NT2/D1 (cell line): ENCODE measurements around the gene AXIN1.
A peak's percentile ranks its signal among the peaks of the same experiment; 100 is the strongest.
"Not testable (repeated sequence)": the region's sequence is repeated elsewhere in the genome, so short reads cannot be mapped to it uniquely, and the experiment has no call there.

Source experiments
- DNase-seq: peaks from one replicate; pipeline ENCODE4 v3.0.0-alpha.2; 2011; ENCODE audit warnings: low read depth, low spot score
- H3K27me3 ChIP-seq: 2 replicates; pipeline ENCODE4 v1.6.0; 2011; ENCODE audit warnings: mild to moderate bottlenecking; ENCODE audit not compliant: insufficient read length, insufficient read depth
- H3K36me3 ChIP-seq: 2 replicates; pipeline ENCODE4 v1.6.1; 2011; ENCODE audit warnings: mild to moderate bottlenecking, low read length, mixed read lengths; ENCODE audit not compliant: insufficient read depth, insufficient read length
- H3K4me1 ChIP-seq: 2 replicates; pipeline ENCODE4 v1.5.1; 2011; ENCODE audit not compliant: insufficient read depth, insufficient read length
- H3K4me3 ChIP-seq: 2 replicates; pipeline ENCODE4 v1.5.1; 2011; ENCODE audit warnings: low read depth; ENCODE audit not compliant: insufficient read length
- H3K9ac ChIP-seq: 2 replicates; pipeline ENCODE4 v1.6.0; 2011; ENCODE audit warnings: low read depth; ENCODE audit not compliant: insufficient read length
- H3K9me3 ChIP-seq: 2 replicates; pipeline ENCODE4 v1.5.1; 2011; ENCODE audit warnings: mild to moderate bottlenecking, low read length; ENCODE audit not compliant: insufficient read depth
- SUZ12 ChIP-seq: IDR thresholded peaks from 2 replicates; pipeline ENCODE4 v1.6.1; 2011; ENCODE audit not compliant: insufficient read length, insufficient read depth; ENCODE audit errors: extremely low read depth
- YY1 ChIP-seq: IDR thresholded peaks from 2 replicates; pipeline ENCODE4 v1.6.1; 2011; ENCODE audit not compliant: insufficient read length, insufficient read depth
- ZNF274 ChIP-seq: IDR thresholded peaks from 2 replicates; pipeline ENCODE4 v1.6.1; 2011; ENCODE audit warnings: mild to moderate bottlenecking, low read depth, low read length

The AXIN1 gene

GRCh38 chr16:351804-352520 is 561 bp downstream of the AXIN1 start:
- peak overlapping the region; percentile 74 for H3K4me3 ChIP-seq
- H3K9me3 ChIP-seq = no peaks in the 10 kb centered on the region
- no peak for TF ChIP-seq ZNF274
- TF ChIP-seq SUZ12 = no peak
- no peak for TF ChIP-seq YY1
- H3K9ac ChIP-seq = peak overlapping the region; percentile 86
- DNase-seq = no peak
- H3K4me1 ChIP-seq = peaks cover 16% of the 10 kb centered on the region
- peaks cover 32% of the 10 kb centered on the region for H3K36me3 ChIP-seq
- H3K27me3 ChIP-seq = peaks cover 7% of the 10 kb centered on the region

GRCh38 chr16:350203-350602 is 2.3 kb downstream of the AXIN1 start:
- Histone ChIP-seq H3K4me3 (no peak overlapping the region), H3K9me3 (no peaks in the 10 kb centered on the region), H3K4me1 (peaks cover 27% of the 10 kb centered on the region), H3K27me3 (peaks cover 7% of the 10 kb centered on the region), H3K36me3 (peaks cover 47% of the 10 kb centered on the region), H3K9ac (no peak overlapping the region)
- TF ChIP-seq ZNF274 (no peak), YY1 (no peak), SUZ12 (no peak)
- no peak for DNase-seq

- peaks cover 56% of the 10 kb centered on the region for H3K36me3 ChIP-seq
- TF ChIP-seq YY1 (no peak), ZNF274 (no peak), SUZ12 (no peak)
These were observed 3.3 kb downstream of the AXIN1 start for GRCh38 chr16:349211-349610.

GRCh38 chr16:348495-348894 is 4.0 kb downstream of the AXIN1 start:
- Histone ChIP-seq H3K36me3 (peaks cover 62% of the 10 kb centered on the region), H3K4me1 (peaks cover 26% of the 10 kb centered on the region)
- H3K9ac ChIP-seq, H3K27me3 ChIP-seq, DNase-seq, H3K9me3 ChIP-seq, H3K4me3 ChIP-seq: not testable (repeated sequence)

More at GRCh38 chr16:349211-349610, 3.3 kb downstream of the AXIN1 start:
- peaks cover 30% of the 10 kb centered on the region for H3K4me1 ChIP-seq
- peaks cover 4% of the 10 kb centered on the region for H3K27me3 ChIP-seq
- no peak for DNase-seq
- no peak overlapping the region for H3K9ac ChIP-seq
- H3K9me3 ChIP-seq = no peaks in the 10 kb centered on the region
- no peak overlapping the region for H3K4me3 ChIP-seq

- TF ChIP-seq ZNF274 (no peak), YY1 (no peak), SUZ12 (no peak)
- H3K4me1 ChIP-seq = peaks cover 23% of the 10 kb centered on the region
- no peak for DNase-seq
- peaks cover 73% of the 10 kb centered on the region for H3K36me3 ChIP-seq
- H3K27me3 ChIP-seq = no peaks in the 10 kb centered on the region
- H3K4me3 ChIP-seq = no peak overlapping the region
- no peak overlapping the region for H3K9ac ChIP-seq
- H3K9me3 ChIP-seq = peaks cover 7% of the 10 kb centered on the region; the same call in 1 of the 2 replicates
These were observed 5.3 kb downstream of the AXIN1 start for GRCh38 chr16:347203-347602.

GRCh38 chr16:346587-346986 is 5.9 kb downstream of the AXIN1 start:
- Histone ChIP-seq H3K4me3 (no peak overlapping the region), H3K27me3 (no peaks in the 10 kb centered on the region), H3K4me1 (peaks cover 23% of the 10 kb centered on the region), H3K9ac (peak overlapping the region; percentile 35), H3K36me3 (peaks cover 75% of the 10 kb centered on the region), H3K9me3 (peaks cover 9% of the 10 kb centered on the region; the same call in 1 of the 2 replicates)
- DNase-seq = no peak
- TF ChIP-seq SUZ12 (no peak), YY1 (no peak), ZNF274 (no peak)

GRCh38 chr16:345772-346171 is 6.8 kb downstream of the AXIN1 start:
- Histone ChIP-seq H3K9me3 (peaks cover 9% of the 10 kb centered on the region; the same call in 1 of the 2 replicates), H3K4me1 (peaks cover 23% of the 10 kb centered on the region), H3K4me3 (no peak overlapping the region), H3K36me3 (peaks cover 77% of the 10 kb centered on the region), H3K9ac (no peak overlapping the region), H3K27me3 (no peaks in the 10 kb centered on the region)
- TF ChIP-seq ZNF274 (no peak), YY1 (no peak), SUZ12 (no peak)
- DNase-seq = no peak
